HG02870 (cell line): ENCODE results near the gene RAB14.

Source experiments
- ATAC-seq: cut with Tn5 transposase; IDR thresholded peaks from one replicate; pipeline ENCODE4 v1.9.1; 2021; ENCODE audit warnings: mild to moderate bottlenecking, moderate library complexity; ENCODE audit not compliant: unreplicated experiment

RAB14 gene

GRCh38 chr9:121220996-121221663, 19.5 kb upstream of the RAB14 start:
- ATAC-seq = no peak

- no peak for ATAC-seq
Measured at GRCh38 chr9:121219530-121219929, 17.9 kb upstream of the RAB14 start.

DNA sequence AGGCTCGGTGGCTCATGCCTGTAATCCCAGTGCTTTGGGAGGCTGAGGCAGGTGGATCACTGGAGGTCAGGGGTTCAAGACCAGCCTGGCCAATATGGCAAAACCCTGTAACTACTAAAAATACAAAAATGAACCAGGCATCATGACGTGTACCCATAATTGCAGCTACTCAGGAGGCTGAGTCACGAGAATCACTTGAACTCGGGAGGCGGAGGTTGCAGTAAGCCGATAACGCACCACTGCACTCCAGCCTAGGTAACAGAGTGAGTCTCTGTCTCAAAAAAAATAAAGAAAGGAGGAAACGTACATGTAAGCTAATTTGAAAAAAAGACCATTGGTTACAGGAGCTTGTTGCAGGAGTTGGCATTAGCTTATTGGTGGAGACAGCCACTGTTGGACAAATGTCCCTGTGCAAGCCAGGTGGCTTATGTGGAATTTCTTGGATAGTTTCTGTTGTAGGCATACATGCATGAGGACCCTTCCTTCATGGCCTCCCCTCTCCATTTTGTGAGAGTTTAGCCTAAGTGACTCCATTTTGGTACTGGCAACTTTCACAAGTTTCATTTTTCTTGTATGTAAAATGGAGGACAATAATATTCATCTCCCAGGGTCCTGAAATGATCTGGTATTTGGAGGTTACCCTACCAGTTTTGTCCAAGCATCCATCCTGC, 16.8 kb upstream of the RAB14 start:
- ATAC-seq = peak; percentile 25

GRCh38 chr9:121217609-121218292, 16.1 kb upstream of the RAB14 start:
- ATAC-seq = peak; percentile 95

DNA sequence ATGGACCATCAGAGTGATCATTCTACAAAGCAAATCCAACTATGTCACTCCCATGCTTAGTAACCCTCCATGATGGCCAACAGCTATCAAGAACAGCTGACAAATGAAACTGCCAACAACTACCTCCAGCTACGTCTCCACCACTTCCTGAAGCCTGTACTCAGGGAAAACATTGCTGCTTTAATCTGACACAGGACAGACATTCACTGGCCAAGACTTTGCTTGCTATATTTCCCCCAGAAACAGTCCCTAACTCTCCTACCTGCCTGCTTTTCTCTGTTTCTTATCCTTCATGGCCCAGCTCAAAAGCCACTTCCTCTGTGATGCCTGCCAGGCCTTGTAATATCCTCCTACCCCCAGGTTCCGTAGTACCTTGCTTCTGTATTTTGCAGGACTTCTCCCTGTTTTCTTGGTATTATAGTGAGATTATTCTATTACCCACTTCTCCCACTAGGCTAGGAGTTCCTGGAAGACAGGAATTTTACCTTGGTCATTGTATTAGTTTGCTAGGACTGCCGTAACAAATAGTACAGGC, 14.7 kb upstream of the RAB14 start:
- no peak for ATAC-seq

GRCh38 chr9:121214005-121214404, 12.3 kb upstream of the RAB14 start:
- ATAC-seq = no peak

GRCh38 chr9:121213136-121213806, 11.6 kb upstream of the RAB14 start:
- ATAC-seq = no peak

- no peak for ATAC-seq
Measured at GRCh38 chr9:121210536-121210935, 8.9 kb upstream of the RAB14 start.

DNA sequence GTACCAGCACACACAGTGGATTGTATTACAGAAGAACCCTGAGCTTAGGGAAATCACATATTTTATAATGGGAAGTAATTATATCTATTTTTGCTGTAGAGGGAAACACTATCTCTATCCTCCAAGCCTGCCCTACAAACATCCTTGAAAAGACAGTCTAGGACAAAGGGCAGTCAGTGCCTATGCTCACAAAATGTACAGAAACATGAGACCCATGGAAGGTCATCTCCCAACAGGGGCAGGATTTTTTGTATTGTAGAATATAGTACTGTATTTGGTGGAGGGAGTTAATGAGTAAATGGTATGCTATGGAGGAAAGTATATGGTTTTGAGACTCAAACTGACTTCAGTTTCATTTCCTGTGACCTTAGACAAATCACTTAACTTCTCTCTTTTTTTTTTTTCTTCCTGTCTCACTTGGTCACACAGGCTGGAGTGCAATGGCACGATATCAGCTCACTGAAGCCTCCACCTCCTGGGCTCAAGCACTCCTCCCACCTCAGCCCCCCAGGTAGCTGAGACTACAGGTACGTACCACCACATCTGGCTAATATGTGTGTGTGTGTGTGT, 5.8 kb upstream of the RAB14 start:
- ATAC-seq = peak; percentile 86

DNA sequence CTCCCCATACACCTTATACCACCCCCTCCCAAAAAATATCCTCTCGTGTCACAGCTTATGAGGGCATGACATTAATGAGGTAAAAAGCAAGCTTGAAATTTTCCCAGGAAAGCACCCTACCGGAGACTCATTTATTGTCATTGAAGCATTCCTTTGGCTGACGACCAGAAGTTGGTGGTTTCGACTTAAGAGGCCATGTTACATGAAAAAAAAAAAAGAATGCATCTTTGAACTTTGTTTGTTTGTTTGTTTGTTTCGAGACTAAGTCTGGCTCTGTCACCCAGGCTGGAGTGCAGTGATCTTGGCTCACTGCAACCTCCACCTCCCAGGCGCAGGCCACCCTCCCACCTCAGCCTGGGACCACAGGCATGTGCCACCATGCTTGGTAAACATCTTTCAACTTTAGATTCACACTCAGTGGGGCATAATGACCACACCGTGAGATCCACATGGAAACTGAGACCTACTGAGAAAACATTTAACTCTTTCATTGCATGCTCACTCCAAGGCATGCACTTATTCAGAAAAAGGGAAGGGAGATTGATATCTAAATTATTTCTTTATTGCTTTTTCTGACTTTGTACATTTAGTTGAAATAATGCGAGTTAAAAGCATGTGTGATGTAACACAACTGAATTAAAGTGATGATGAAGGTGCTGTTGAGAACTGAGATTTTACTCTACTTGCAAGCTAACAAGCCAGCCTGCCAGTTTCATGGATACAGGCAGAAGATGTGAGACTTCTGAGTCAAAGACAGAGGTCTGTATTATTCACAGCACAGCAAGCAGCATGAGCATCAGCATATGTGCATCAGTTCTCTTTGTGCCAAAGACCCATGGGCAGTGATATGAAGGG, 5.1 kb upstream of the RAB14 start:
- peak; percentile 57 for ATAC-seq

DNA sequence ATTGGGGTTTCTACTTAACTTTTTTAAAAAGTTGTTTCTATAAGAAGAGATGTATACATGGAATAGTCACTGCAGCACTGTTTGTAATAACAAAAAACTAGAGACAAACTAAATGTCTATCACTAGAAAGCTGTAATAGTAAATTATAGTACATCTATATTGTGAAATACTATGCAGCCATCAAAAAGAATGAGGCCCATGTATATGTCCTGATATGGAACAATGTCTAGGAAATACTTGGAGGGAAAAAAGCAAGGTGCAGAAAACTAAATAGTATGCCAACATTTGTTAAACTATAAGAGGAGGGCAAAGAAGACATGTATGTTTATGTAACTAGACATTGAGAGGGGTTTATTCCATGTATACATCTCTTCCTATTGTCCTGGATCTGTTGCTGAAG, 2.9 kb upstream of the RAB14 start:
- ATAC-seq = no peak

DNA sequence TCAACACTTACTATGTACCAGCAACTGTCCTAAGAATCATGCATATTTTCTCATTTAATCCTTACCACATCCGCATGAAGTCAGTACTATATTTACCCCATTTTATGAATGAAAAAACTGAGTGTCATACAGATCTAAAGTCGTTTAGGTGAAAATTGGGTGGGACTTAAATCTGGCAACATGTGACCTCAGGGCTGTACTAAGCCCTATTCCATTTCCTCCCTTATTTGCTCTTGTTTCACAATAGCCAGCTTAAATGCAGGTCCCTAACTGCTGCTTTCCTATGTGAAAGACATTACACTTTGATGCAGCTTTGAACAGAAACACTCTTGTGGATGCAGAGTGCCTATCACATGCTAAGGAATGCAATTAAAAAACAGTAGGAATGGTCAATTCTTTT, 2.5 kb upstream of the RAB14 start:
- no peak for ATAC-seq

DNA sequence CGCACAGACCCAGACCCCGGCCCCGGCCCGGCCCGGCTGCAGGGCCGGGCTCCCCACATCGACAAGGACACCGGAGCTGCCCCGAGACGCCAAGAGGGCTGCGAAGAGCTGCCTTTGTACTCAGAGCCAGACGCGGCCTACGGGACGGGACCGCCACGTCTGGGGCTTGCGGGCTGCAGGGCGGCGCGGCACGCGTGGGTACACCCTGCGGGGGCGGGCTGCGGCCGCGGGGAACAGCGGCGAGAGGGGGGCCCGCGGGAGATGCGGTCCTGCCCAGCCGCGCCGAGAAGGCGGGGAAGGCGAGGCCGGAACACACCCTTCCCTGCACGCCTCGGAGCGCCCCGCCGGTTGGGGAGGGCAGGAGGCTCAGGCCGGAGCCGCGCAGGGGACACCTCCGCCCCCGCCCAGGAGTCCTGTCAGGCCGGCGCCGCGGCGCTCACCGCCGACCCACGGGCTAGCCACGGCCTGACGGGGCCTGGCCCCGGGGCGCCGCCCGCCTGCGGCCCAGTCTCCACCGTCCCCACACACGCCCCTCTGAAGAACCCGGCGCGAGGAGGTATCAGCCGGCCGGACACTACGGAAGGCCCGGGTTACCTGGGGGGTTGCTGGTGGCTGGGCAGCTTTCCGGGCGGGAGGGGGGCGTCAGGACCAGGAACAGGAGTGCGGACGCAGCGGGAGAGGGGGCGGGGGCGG, 478 bp downstream of the RAB14 start:
- peak; percentile 19 for ATAC-seq

DNA sequence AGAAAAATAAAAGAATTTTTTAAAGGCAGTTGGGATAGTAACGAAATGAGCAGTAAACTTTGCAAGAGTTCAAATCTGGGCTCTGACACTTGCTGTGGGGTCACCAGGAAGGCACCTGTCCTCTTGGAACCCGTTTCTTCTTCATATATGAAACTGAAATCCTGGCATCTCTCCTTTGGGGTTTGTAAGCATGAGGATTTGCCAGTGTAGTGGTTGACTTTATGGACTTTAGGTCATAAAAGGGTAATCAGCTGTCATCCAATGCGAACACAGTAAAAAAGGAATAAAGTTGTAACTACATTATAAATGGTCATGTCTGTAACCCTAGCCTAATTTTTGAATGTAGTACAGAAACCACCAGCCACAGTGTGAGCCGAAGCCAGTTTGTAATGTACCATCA, 1.3 kb downstream of the RAB14 start:
- no peak for ATAC-seq

- no peak for ATAC-seq
Measured at GRCh38 chr9:121199921-121200320, 1.7 kb downstream of the RAB14 start.

GRCh38 chr9:121198512-121199042, 3.1 kb downstream of the RAB14 start:
- no peak for ATAC-seq

GRCh38 chr9:121197132-121197531, 4.5 kb downstream of the RAB14 start:
- no peak for ATAC-seq

- ATAC-seq = no peak
Measured at GRCh38 chr9:121196389-121196788, 5.3 kb downstream of the RAB14 start.

- ATAC-seq = no peak
Measured at GRCh38 chr9:121194730-121195129, 6.9 kb downstream of the RAB14 start.
